AML-193 (cell line): Measurements from ENCODE around the gene SESN3.
"Not testable (repeated sequence)": the region's sequence is repeated elsewhere in the genome, so short reads cannot be mapped to it uniquely, and the experiment has no call there.

Experiments used
- DNase-seq, 2 experiments: peaks; one replicate each; lab custom pipeline; 2025; lab: John Stamatoyannopoulos, UW

The SESN3 gene

DNA sequence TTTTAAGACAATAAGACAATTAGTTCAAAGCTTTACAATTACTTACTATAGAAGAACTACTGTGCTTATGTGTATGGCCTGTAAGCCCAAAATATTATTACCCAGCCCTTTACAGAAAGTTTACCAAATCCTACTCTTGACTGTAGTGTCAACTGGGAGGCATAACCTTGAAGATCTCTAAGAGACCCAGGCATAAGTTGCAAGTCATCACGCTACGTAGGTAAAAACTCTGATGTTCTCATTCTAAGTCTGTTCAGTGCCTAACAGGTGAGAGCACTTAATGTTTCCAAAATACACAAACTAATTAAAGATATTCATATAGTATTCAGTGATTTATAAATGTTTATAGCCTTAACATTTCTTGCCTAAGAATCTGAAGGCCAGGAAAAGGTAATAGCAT is 12.9 kb downstream of the SESN3 start:
- no peak for DNase-seq

DNA sequence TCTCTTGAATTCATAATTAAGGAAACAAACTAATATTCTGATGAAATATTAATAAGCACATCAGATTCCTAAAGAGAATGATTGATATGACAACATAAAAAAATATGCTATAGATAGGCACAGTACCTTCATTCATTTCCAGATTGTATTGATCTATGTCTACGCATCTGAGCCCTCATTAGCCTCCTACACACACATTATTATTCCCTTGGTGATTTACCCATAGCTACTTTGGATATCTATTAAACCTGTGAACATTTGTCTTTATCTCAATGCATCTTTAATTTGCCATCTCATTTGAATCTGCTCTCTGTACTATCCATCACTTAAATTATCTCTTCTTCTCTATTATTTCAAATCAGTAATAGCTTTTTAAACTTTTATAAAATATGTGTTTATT is 18.4 kb downstream of the SESN3 start:
- no peak for DNase-seq

- DNase-seq: not testable (repeated sequence)
Observed at GRCh38 chr11:95209535-95209934, 21.5 kb downstream of the SESN3 start.

DNA sequence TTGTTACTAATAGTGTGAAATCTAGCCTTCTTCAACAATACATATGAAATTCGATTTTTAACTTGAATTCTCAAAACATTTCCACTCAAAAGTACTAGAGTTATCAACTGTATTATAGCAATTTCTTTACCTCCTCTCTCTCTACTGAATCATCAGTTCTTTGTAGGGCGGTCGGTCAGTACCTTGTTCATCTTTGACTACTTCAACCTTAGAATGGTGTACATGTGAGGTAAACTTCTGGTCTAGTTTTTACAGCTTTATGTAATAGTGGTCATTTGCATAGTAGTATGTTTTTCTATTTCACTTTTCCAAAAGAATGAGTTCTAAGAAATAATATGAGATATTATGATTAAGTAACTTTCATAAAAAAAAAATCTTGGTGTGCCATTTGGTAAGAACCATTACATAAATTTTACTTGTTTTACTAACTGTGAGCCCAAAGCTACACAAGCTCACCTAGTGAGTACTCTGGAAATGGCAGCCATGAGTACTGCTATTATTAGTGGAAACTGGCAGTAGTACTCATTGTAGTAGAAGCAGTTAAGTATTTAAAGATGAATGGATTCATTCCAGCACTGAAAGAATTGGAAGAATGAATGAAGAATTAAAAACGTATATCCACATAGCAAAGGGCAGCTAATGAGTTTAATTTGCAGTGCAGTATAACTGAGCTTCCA is 30.1 kb downstream of the SESN3 start:
- DNase-seq: no peak

DNA sequence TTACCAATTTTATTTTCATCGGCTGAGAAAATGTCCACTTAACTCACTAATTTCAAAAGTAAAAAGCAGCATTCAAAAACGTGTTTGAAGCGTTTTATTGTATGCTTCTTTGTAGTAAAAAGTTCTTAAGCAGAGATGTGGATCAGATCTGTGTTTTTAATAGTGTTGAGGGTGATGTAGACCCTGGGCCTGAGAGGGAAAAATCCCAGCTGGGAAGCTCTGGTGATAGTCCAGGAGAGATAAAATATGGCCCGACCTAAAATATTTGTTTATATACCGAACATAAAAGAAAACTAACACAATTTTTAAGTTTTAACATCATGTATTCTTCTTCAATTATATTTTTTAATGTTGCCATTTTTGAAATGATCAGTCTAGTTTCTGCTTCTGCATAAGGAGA is 35.2 kb downstream of the SESN3 start:
- no peak for DNase-seq

DNA sequence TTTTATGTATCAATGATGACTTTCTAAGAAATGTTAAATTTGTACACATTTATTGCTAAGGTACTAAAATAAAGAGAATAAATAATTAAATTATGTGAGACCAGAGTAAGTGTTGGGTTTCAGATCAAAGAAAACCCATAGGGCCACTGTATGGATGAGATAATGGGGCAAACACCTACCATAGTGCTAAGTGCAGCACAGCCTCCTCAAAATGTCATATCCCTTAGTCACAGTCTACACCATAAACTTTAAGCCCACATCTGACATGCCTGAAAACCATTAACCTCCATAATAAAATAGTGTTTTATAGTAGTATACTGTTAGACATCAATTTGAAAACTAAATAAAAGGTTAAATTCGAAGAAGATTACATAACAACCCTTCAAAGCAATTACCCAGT is 37.5 kb downstream of the SESN3 start:
- no peak for DNase-seq

DNA sequence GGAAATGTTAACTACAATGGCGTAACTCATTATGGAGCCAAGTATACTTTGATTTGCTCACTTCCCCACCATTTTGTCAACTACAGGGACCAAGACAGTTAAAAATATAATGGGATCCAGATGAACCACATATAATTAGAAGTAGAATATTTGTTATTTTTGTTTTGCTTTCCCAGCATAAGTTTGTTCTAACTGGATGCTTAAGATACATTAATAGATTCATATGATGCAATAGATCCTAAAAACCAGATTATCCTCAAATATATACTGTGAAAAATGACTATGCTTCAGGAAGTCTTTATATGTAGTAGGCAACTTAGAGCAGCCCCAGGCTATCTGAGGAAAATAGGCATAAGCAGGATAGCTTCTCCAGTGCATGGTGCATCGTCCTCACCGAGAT is 38.3 kb downstream of the SESN3 start:
- no peak for DNase-seq

DNA sequence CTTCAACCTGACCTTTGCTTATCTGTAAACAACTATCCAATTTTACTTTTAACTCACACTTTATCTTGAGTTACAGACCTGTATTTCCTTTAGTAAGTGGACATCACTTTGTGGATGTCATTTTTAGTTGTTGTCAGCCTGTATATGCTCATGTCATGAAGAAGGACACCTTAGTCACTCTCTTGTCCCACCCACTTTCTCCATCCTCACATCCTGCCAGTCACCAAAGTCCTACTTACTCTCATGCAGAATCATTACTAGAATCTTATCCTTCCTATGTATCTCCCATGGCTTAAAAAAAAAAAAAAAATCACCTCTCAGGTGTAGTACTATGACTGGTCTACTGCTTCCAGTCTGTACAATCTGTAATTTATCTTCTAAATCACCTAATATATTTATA is 43.3 kb downstream of the SESN3 start:
- no peak for DNase-seq

- DNase-seq: no peak
Observed at GRCh38 chr11:95182397-95182796, 48.6 kb downstream of the SESN3 start.

DNA sequence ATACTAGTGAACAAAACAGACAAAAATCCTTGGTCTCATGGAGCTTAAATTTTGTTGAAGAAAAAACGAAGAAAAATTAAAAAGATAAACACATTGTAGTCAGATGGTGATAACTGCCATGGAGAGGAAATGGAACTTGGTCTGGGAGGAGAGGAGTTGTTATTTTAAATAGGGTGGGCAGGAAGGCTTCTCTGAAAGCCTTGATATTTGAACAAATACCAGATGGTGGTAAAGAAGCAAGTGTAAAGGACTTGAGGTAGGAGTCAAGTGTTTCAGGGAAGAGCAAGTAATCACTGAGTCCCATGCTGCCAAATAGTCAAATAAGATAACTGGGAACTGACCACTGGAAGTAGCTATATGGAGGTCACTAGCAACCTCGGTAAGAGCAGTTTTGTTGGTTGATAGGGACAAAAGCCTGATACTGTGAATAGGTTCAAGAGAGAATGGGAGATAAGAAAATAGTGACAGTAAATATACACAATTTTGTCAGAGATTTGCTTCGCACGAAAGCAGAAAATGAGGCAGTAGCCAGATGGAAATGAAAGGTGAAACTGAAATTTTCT is 55.1 kb downstream of the SESN3 start:
- DNase-seq: no peak

DNA sequence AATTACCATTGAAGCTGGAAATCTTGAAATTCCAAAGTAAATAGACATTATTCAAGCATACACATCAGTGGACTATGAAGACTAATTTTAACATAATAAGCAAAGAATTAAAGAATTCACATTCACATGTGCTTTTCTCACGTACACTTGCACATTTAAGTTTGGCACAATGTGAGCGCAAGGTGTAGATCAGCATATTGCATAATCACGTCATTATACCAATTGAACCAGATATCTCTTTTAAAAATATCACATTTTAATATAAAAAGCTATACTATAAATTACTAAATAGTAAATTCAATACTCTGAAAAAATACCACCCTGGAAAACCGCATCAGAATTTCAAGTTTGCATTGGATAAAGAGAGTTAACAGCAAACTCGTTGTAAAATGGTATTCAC is 60.7 kb downstream of the SESN3 start:
- DNase-seq: no peak

GRCh38 chr11:95166781-95167180 is 64.2 kb downstream of the SESN3 start:
- no peak for DNase-seq

DNA sequence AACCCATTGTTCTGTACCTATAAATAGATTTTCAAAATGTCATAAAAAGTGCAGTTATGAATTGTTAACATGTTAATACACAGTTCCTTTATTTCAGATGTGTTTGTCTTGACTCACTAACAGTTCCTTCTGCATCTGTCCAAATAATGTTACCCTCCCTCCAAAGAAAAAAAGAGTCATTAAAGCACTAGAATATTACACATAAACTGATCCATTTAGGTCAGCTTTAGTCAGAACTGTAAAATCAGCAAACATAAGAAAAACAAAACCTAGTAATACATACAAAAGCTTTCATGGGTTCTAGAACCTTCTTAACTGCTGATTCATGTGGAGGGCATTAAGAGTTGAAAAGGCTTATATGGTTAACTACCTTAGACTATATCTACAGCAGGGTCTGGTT is 65.4 kb downstream of the SESN3 start:
- DNase-seq: no peak

DNA sequence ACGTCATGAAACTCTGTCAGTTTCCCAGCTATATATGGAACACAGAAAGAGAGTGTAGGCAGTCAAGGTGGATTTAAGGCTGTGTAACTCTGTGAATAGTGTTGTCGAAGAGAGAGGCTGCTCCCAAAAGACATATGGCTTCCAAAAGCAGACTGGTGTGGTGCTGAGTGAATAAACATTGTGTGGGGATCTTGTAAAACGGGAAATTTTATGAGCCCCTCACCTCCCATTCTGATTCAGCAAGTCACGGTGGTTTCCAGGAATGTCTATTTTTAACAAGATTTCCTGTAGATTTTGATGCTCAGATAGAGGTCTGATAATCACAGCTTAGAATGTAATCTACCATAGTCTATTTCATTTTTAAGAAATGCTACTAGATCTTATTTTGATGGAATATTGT is 67.9 kb downstream of the SESN3 start:
- DNase-seq: no peak

- no peak for DNase-seq
Observed at GRCh38 chr11:95161248-95161647, 69.8 kb downstream of the SESN3 start.

GRCh38 chr11:95157824-95158223 is 73.2 kb downstream of the SESN3 start:
- DNase-seq: no peak

DNA sequence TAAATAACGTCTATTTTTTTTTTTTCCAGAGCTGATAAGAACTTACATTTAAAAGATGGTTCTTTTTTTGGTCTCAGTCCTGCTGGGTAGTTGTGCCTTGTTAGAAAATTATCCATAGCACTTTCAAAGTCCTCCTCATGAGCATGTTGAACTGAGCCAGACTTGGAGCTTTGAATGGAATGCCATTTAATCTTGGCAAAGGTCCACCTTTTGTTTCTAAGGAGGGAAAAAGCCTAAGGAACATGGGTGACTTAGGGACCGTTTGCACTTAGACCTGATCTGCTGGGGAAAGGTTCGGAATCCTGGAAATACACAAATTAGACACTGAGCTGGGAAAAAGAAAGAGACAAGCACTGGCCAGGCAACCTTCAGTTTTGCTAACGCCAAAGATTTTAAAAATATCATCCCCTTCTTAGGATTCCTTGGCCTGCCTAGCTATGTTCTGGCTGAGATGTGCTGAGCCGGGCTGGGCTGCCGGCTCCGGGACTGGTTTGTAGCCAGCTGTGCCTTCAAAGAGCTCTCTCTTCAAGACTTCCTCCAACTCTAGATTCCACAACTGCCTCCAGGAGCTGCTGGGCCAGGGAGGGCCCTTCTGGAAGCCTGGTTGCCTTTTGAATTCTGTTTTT is 74.0 kb downstream of the SESN3 start:
- no peak for DNase-seq

DNA sequence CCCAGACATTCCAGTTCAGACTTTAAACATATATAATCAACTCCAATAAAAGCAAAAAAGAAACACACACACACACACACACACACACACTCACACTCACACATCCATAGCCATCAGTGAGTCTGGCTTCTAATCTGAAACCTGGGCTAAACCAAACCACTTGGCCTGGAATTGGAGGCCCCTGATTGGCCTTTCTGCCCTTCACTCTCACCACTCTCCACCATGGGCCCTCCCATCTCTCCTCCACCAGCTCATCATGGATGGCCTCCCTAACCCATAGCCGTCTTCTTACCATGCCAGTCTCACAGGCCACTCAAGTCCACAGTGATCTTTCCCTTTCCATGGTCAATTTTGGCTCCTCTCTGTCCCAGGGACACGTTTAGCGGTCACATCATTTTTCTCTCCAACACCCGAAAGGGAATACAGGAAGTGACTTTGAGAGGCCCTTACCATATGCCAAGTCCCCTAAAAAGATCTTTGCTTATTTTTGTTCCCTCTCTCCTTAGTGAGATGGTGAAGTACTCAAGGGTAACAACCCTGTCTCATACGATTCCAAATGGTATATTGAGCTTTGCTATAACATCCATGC is 74.8 kb downstream of the SESN3 start:
- no peak for DNase-seq

DNA sequence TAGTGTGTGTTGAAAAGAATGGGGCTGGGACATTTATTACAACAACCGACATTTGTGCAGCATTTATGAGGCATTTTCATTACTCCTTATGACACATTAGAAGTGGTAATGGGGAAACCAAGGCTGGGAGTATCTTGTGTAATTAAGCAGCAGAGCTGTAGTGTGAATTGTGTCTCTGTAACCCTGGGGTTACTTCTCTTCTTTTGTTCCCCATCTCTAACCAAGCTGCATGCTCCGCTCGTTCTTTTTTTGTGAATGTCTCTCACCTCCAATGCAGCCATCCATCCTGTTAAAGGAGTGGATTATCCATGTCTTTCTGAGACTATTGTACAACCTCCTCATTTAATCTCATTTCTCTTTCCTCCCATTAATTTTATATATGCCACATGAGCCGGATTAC is 75.6 kb downstream of the SESN3 start:
- no peak for DNase-seq

DNA sequence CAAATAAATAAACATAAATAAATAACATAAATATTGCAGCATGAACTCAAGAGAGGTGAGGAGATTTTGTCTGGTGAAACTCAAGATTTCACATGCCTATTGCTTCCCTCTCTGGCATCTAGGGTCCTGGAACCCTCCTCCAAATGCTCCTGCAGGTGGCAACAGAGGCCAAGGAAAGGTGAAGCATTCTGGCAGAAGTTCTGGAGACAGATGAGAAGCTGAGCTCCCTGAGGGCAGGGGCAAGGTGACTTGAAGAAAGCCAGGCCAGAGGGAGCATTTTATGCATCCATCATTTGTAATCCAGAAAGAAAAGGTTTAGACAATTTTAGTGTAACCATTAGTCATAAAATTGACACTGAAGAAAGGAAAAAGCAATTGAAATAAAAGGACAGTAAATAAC is 76.5 kb downstream of the SESN3 start:
- peak; percentile 31 to 55 for DNase-seq

DNA sequence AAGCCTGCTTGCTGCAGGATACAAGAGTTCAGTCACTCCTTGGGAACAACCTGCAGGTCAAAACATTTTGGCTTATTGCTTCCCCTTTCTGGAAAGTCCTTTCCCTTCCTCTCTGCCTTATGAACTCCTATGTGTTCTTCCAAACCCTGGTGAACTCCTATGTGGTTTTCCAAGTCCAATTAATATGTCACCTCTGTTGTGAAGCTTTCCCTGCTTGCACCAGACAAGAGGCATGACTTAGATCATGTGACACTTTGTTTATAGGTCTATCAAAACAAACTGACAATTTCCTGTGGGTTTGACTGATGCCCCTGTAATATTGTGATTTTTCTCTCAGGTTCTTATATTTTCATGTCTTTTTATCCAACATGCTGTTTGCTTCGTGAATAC is 77.2 kb downstream of the SESN3 start:
- DNase-seq: no peak

DNA sequence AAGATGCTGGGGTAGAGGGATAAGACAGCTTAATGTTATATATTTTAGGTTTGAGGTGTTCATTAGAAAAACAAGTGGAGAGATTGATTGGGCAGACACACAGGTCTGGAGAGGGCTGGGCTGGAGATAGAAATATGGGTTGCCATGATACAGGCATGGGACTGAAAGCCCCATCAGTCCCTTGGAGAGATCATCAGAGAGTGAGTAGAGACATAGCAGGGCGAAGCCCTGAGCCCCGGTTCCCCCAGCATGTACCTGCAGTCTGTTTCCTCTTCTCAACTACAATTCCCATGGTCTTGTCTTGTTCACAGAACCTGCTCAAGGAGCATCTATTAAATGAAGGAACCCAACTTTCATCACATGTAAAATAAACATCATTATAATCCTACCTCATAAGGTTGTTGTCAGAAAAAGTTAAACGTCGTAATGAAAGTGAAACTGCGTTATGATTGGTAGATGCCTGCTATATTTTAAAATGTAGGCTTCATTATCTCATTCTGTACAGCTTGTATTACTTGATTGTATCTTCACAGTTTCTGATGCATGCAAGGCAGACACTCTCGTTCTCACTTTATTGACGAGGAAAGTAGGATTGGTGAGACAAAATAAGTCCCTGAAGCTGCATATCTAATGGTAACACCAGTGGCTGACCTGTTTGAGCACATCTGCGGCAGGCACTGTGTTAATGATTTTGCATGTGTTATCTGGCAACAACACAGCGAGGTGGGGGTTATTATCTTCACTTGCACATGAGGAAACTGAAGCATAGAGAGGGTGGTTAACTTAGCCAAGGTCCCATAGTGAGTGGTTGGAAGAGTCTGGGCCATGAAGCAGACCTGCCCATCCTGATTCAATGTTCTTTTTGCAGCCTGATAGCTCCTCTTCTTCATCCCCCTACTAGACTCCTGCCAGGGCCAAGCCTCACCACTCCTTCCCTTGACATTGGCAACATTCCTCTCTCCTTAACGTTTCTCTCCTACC is 77.8 kb downstream of the SESN3 start:
- DNase-seq: no peak
